Hematopoietic multipotent progenitor cell treated with erythropoietin and hydrocortisone succinate and interleukin-3 and kit ligand, for 6 days (in vitro differentiated cells): ENCODE data around the gene VCX3A.
"Not testable (repeated sequence)": the region's sequence is repeated elsewhere in the genome, so short reads cannot be mapped to it uniquely, and the experiment has no call there.

Experiments
- DNase-seq: peaks from one replicate; pipeline ENCODE4 v3.0.0-alpha.2; 2015

The VCX3A gene

GRCh38 chrX:6535018-6535417 lies at the start of gene VCX3A:
Gene VCX3A, minus strand, starts transcription at chrX:6535118. Its CDS starts 621 bp downstream, at chrX:6534497.
- not testable (repeated sequence) for DNase-seq

GRCh38 chrX:6574762-6575161 lies 39.8 kb upstream of the VCX3A start:
- DNase-seq, result no peak

- no peak for DNase-seq
Observed at GRCh38 chrX:6568031-6568430, 33.1 kb upstream of the VCX3A start.

GRCh38 chrX:6558979-6559378 lies 24.1 kb upstream of the VCX3A start:
- DNase-seq, result no peak

- DNase-seq, result no peak
Observed at GRCh38 chrX:6557690-6558089, 22.8 kb upstream of the VCX3A start.

- DNase-seq, result no peak
Observed at GRCh38 chrX:6550999-6551398, 16.1 kb upstream of the VCX3A start.

GRCh38 chrX:6545712-6546111 lies 10.8 kb upstream of the VCX3A start:
- DNase-seq, result no peak

- DNase-seq, result no peak
Observed at GRCh38 chrX:6526564-6527136, 8.3 kb downstream of the VCX3A start.

- DNase-seq, result no peak
Observed at GRCh38 chrX:6517376-6517775, 17.5 kb downstream of the VCX3A start.

- no peak for DNase-seq
Observed at GRCh38 chrX:6506444-6506843, 28.5 kb downstream of the VCX3A start.

GRCh38 chrX:6505960-6506359 lies 29.0 kb downstream of the VCX3A start:
- no peak for DNase-seq

GRCh38 chrX:6500719-6501118 lies 34.2 kb downstream of the VCX3A start:
- DNase-seq, result no peak

- DNase-seq, result no peak
Observed at GRCh38 chrX:6498324-6498723, 36.6 kb downstream of the VCX3A start.
